B cell (primary cell): ENCODE results near the gene MAP3K5. TPM values are rescaled to one million over a fixed set of nuclear protein-coding genes. Genes with fewer than 3 reads are reported as not detected.

Experiments
- ATAC-seq: fragments of 200-7000 bp; cut with Tn5 transposase; one replicate; pipeline ENCODE4 v1.10.0; 2021; ENCODE audit warnings: low read depth, mild to moderate bottlenecking, moderate number of reproducible peaks, moderate library complexity
- CTCF ChIA-PET: fragments of 350-600 bp; sonication (Branson Sonifier 250); formaldehyde crosslinking; loops from one replicate; lab custom pipeline; 2021; ENCODE audit warnings: antibody characterized with exemption, inconsistent platforms; lab: Charles Lee
- POLR2A ChIA-PET: fragments of 350-600 bp; sonication (Branson Sonifier 250); formaldehyde crosslinking; loops from one replicate; lab custom pipeline; 2021; ENCODE audit warnings: antibody characterized with exemption; lab: Charles Lee
- DNase-seq: peaks from one replicate; pipeline ENCODE4 v3.0.0; 2013
- H2AFZ ChIP-seq: 2 replicates; pipeline ENCODE4 v1.6.1; 2012; ENCODE audit warnings: mild to moderate bottlenecking, low read depth, low read length; ENCODE audit not compliant: insufficient read depth, poor library complexity, severe bottlenecking
- H3K27ac ChIP-seq, 2 donors: 1 replicate in 1 of 2; 2 replicates in 1 of 2; pipeline ENCODE4 v1.5.1; 2012 to 2013; ENCODE audit warnings: low read length in 2 of 2, mild to moderate bottlenecking in 2 of 2, moderate library complexity in 1 of 2
- H3K27me3 ChIP-seq, 4 experiments: fragments of 200-600 bp in 1 of 4; sonication (generic) in 1 of 4; replicated peaks in 1 of 4; 1 replicate in 2 of 4; 2 replicates in 2 of 4; pipeline versions ENCODE4 v1.6.1 to v1.7.0; 2013 to 2016; ENCODE audit warnings: low read length in 3 of 4, mild to moderate bottlenecking in 2 of 4, mixed read lengths in 1 of 4, moderate library complexity in 1 of 4; ENCODE audit not compliant: insufficient read depth in 4 of 4, control insufficient read depth in 3 of 4; ENCODE audit errors: control extremely low read depth in 1 of 4
- H3K36me3 ChIP-seq, 2 experiments: replicated peaks in 1 of 2; 1 replicate in 1 of 2; 2 replicates in 1 of 2; pipeline versions ENCODE4 v1.6.1 to v1.7.1; 2013; ENCODE audit warnings: low read length in 1 of 2; ENCODE audit not compliant: insufficient read depth in 2 of 2, control insufficient read depth in 1 of 2; ENCODE audit errors: control extremely low read depth in 1 of 2, extremely low read depth in 1 of 2
- H3K4me1 ChIP-seq, 2 donors: fragments of 200-600 bp in 1 of 2; sonication (generic) in 1 of 2; 1 replicate in 1 of 2; 2 replicates in 1 of 2; pipeline versions ENCODE4 v1.5.1 to v1.6.1; 2013 to 2017; ENCODE audit warnings: low read length in 2 of 2; ENCODE audit not compliant: control insufficient read depth in 2 of 2, insufficient read depth in 2 of 2
- H3K4me2 ChIP-seq: replicated peaks from 2 replicates; pipeline ENCODE3; 2012; ENCODE audit warnings: mild to moderate bottlenecking, low read depth, low read length; ENCODE audit not compliant: poor library complexity, severe bottlenecking
- H3K4me3 ChIP-seq, 5 experiments: fragments of 200-600 bp in 1 of 5; sonication (generic) in 1 of 5; 1 replicate in 3 of 5; 2 replicates in 2 of 5; pipeline versions ENCODE4 v1.5.1 to v1.7.0; 2011 to 2016; ENCODE audit warnings: low read length in 4 of 5, mild to moderate bottlenecking in 4 of 5, low read depth in 2 of 5, control low read depth in 1 of 5, moderate library complexity in 1 of 5; ENCODE audit not compliant: insufficient read depth in 1 of 5; ENCODE audit errors: control extremely low read depth in 1 of 5, extremely low read depth in 1 of 5
- H3K79me2 ChIP-seq: fragments of 200-600 bp; sonication (generic); one replicate; pipeline ENCODE4 v1.6.0; 2016; ENCODE audit warnings: low read length; ENCODE audit not compliant: control insufficient read depth, insufficient read depth
- H3K9ac ChIP-seq: fragments of 200-600 bp; sonication (generic); 2 replicates; pipeline ENCODE4 v1.6.1; 2017; ENCODE audit warnings: mild to moderate bottlenecking, low read length, moderate library complexity
- H3K9me3 ChIP-seq, 3 donors: one replicate each; pipeline versions ENCODE4 v1.6.1 to v1.7.1; 2013; ENCODE audit warnings: low read length in 2 of 3; ENCODE audit not compliant: control insufficient read depth in 2 of 3, insufficient read depth in 1 of 3; ENCODE audit errors: control extremely low read depth in 1 of 3
- H4K20me1 ChIP-seq: 2 replicates; pipeline ENCODE4 v1.6.0; 2012; ENCODE audit warnings: mild to moderate bottlenecking, low read length; ENCODE audit not compliant: insufficient read depth, control insufficient read depth, poor library complexity, severe bottlenecking
- H3K27ac Mint-ChIP-seq: one replicate; pipeline ENCODE4 v1.8.0; 2021; ENCODE audit warnings: mixed read lengths
- H3K27me3 Mint-ChIP-seq: one replicate; pipeline ENCODE4 v1.8.0; 2021; ENCODE audit warnings: mixed read lengths
- H3K4me1 Mint-ChIP-seq: one replicate; pipeline ENCODE4 v1.8.0; 2021; ENCODE audit warnings: mixed read lengths
- H3K4me3 Mint-ChIP-seq: one replicate; pipeline ENCODE4 v1.8.0; 2021; ENCODE audit warnings: mixed read lengths
- H3K9me3 Mint-ChIP-seq: one replicate; pipeline ENCODE4 v1.8.0; 2022; ENCODE audit warnings: mixed read lengths; ENCODE audit not compliant: insufficient read depth
- EZH2 ChIP-seq: IDR thresholded peaks from 2 replicates; pipeline ENCODE4 v1.6.1; 2012; ENCODE audit warnings: borderline replicate concordance, low read depth, mild to moderate bottlenecking, moderate library complexity, low read length; ENCODE audit not compliant: insufficient read depth, poor library complexity, severe bottlenecking
- WGBS: methylation state at CpG from one replicate; pipeline ENCODE4 v1.1.5; 2013; ENCODE audit warnings: missing lambda C conversion rate; ENCODE audit not compliant: insufficient coverage; 5-methylcytosine and 5-hydroxymethylcytosine counted together
- intact Hi-C: fragments of 100-400 bp; cut with micrococcal nuclease; formaldehyde crosslinking; loops from one replicate; pipeline ENCODE4 v1.10.0; 2022
- polyA plus RNA-seq: library from polyadenylated mRNA; depleted of rRNA; stranded (reverse); fragments of >200 nt; gene quantifications from 2 replicates; pipeline ENCODE4 v1.2.3, GENCODE V29; 2012
- total RNA-seq, 2 donors: library from RNA; stranded (reverse); fragments of 120-200 nt in 1 of 2; gene quantifications; 1 replicate in 1 of 2; 2 replicates in 1 of 2; pipeline versions ENCODE4 v1.2.3 to v1.2.4, GENCODE V29; 2013 to 2022
- TF ChIP-seq, protein P1 (sequence below): fragments of 200-600 bp; IDR thresholded peaks from one replicate; pipeline ENCODE4 v1.8.0; 2022; ENCODE audit warnings: antibody characterized with exemption, mild to moderate bottlenecking

The MAP3K5 gene
- total and polyA plus RNA-seq, 2 donors (not counting 1 experiment from before 2014, with no cell fraction given), result 5.7 to 34.1 TPM

GRCh38 chr6:136812174-136812573 lies 19.9 kb upstream of the MAP3K5 start:
- DNase-seq (no peak), ATAC-seq (no peak)
- Histone ChIP-seq H3K4me3 (no peak overlapping the region), H3K79me2 (no peaks in the 10 kb centered on the region), H4K20me1 (no peaks in the 10 kb centered on the region), H3K27ac (no peak overlapping the region), H3K27me3 (no peaks in the 10 kb centered on the region), H3K36me3 (no peaks in the 10 kb centered on the region), H3K4me2 (no peak overlapping the region), H3K9me3 (no peaks in the 10 kb centered on the region), H2AFZ (no peak overlapping the region), H3K9ac (no peak overlapping the region), H3K4me1 (no peaks in the 10 kb centered on the region)
- CTCF ChIA-PET, result no interaction called here
- intact Hi-C loops, result no loop called here
- Mint-ChIP-seq H3K27ac (no peak overlapping the region), H3K9me3 (no peaks in the 10 kb centered on the region), H3K4me3 (no peak overlapping the region), H3K27me3 (peaks cover 8% of the 10 kb centered on the region), H3K4me1 (no peaks in the 10 kb centered on the region)
- TF ChIP-seq, protein P1, sequence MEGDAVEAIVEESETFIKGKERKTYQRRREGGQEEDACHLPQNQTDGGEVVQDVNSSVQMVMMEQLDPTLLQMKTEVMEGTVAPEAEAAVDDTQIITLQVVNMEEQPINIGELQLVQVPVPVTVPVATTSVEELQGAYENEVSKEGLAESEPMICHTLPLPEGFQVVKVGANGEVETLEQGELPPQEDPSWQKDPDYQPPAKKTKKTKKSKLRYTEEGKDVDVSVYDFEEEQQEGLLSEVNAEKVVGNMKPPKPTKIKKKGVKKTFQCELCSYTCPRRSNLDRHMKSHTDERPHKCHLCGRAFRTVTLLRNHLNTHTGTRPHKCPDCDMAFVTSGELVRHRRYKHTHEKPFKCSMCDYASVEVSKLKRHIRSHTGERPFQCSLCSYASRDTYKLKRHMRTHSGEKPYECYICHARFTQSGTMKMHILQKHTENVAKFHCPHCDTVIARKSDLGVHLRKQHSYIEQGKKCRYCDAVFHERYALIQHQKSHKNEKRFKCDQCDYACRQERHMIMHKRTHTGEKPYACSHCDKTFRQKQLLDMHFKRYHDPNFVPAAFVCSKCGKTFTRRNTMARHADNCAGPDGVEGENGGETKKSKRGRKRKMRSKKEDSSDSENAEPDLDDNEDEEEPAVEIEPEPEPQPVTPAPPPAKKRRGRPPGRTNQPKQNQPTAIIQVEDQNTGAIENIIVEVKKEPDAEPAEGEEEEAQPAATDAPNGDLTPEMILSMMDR, result no peak
- TF ChIP-seq EZH2, result no peak
- WGBS, result 100% methylated on average over 1 of the region's 2 CpGs
- POLR2A ChIA-PET, result no interaction called here

- intact Hi-C loops, result no loop called here
- ATAC-seq (no peak), DNase-seq (no peak)
- Mint-ChIP-seq H3K27me3 (no peaks in the 10 kb centered on the region), H3K27ac (no peak overlapping the region), H3K4me1 (no peaks in the 10 kb centered on the region), H3K4me3 (no peak overlapping the region), H3K9me3 (no peaks in the 10 kb centered on the region)
- no peak overlapping the region for H2AFZ ChIP-seq
- no peaks in the 10 kb centered on the region for H3K4me1 ChIP-seq
- no peaks in the 10 kb centered on the region for H3K27me3 ChIP-seq
- H3K4me3 ChIP-seq, result no peak overlapping the region
- no peaks in the 10 kb centered on the region for H4K20me1 ChIP-seq
- H3K79me2 ChIP-seq, result no peaks in the 10 kb centered on the region
- H3K9ac ChIP-seq, result no peak overlapping the region
- ChIA-PET CTCF (interaction anchor here (0.7 to 1.7 kb wide), 3 partner anchors 19 to 168 kb away, joined by 3 to 4 read pairs (median 4); partner anchors contain the start of gene MAP3K5), POLR2A (no interaction called here)
- no peak overlapping the region for H3K4me2 ChIP-seq
- H3K36me3 ChIP-seq, result no peaks in the 10 kb centered on the region
- H3K9me3 ChIP-seq, result no peaks in the 10 kb centered on the region
- no peak overlapping the region for H3K27ac ChIP-seq
- no peak for TF ChIP-seq EZH2
- TF ChIP-seq, protein P1, result no peak
Observed at GRCh38 chr6:136811272-136811671, 19.0 kb upstream of the MAP3K5 start.
